ENCODE measurements around the gene MAN1A1.

DNA sequence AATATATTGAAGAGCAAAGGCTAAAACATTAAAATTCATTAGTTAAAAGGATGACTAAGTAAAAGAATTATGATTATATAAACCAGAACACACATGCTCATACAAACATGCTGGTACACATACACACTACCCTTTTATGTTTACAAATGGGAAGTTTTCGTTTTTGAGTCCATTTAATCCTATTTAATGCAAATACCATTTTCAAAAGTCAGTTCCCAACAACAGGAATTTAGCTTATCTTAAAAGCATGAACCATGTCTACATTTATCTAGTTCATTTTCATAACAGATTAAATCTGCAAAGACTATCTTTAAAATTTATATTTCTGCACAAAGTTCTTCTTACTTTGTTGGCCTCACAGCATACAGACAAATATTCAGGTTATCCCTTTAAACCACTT lies 42.5 kb downstream of the MAN1A1 start:
- TF ChIP-seq, protein P1, sequence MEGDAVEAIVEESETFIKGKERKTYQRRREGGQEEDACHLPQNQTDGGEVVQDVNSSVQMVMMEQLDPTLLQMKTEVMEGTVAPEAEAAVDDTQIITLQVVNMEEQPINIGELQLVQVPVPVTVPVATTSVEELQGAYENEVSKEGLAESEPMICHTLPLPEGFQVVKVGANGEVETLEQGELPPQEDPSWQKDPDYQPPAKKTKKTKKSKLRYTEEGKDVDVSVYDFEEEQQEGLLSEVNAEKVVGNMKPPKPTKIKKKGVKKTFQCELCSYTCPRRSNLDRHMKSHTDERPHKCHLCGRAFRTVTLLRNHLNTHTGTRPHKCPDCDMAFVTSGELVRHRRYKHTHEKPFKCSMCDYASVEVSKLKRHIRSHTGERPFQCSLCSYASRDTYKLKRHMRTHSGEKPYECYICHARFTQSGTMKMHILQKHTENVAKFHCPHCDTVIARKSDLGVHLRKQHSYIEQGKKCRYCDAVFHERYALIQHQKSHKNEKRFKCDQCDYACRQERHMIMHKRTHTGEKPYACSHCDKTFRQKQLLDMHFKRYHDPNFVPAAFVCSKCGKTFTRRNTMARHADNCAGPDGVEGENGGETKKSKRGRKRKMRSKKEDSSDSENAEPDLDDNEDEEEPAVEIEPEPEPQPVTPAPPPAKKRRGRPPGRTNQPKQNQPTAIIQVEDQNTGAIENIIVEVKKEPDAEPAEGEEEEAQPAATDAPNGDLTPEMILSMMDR (IDR thresholded peaks at IDR 0.05) = no peak
- TF ChIP-seq POLR2A (IDR thresholded peaks at IDR 0.05) = no peak

Data from esophagus squamous epithelium (tissue), 4 donors.